ENCODE data around the gene ING2.

- TF ChIP-seq CTCF (conservative IDR thresholded peaks at IDR 0.05; ENCODE audit: low read depth, low read length) (no peak), EZH2 (IDR thresholded peaks at IDR 0.05; ENCODE audit: borderline replicate concordance, low read depth, low read length, poor library complexity, severe bottlenecking) (no peak)
Observed at GRCh38 chr4:183470821-183471220, 34.0 kb upstream of the ING2 start.
